Fibroblast of the aortic adventitia (primary cell): ENCODE results near the gene DCAKD. TPM values are rescaled to one million over a fixed set of nuclear protein-coding genes. Genes with fewer than 3 reads are reported as not detected.

Experiments used
- DNase-seq: peaks from one replicate; pipeline ENCODE4 v3.0.0-alpha.2; 2010; ENCODE audit warnings: low read depth
- H3K4me3 ChIP-seq: 2 replicates; pipeline ENCODE4 v1.5.1; 2011; ENCODE audit warnings: low read depth, mild to moderate bottlenecking, control low read depth, low read length, moderate library complexity
- total RNA-seq: library from RNA; depleted of rRNA; stranded (reverse); fragments of >200 nt; gene quantifications from 2 replicates; pipeline ENCODE4 v1.2.3, GENCODE V29; 2012; ENCODE audit warnings: low replicate concordance
- TF ChIP-seq, protein P1 (sequence below): IDR thresholded peaks from 2 replicates; pipeline ENCODE4 v1.5.1; 2011; ENCODE audit warnings: mild to moderate bottlenecking, low read length, control low read depth, inconsistent platforms; ENCODE audit not compliant: insufficient read depth

Gene DCAKD
- total RNA-seq, 1 donor, result 31.3 TPM

DNA sequence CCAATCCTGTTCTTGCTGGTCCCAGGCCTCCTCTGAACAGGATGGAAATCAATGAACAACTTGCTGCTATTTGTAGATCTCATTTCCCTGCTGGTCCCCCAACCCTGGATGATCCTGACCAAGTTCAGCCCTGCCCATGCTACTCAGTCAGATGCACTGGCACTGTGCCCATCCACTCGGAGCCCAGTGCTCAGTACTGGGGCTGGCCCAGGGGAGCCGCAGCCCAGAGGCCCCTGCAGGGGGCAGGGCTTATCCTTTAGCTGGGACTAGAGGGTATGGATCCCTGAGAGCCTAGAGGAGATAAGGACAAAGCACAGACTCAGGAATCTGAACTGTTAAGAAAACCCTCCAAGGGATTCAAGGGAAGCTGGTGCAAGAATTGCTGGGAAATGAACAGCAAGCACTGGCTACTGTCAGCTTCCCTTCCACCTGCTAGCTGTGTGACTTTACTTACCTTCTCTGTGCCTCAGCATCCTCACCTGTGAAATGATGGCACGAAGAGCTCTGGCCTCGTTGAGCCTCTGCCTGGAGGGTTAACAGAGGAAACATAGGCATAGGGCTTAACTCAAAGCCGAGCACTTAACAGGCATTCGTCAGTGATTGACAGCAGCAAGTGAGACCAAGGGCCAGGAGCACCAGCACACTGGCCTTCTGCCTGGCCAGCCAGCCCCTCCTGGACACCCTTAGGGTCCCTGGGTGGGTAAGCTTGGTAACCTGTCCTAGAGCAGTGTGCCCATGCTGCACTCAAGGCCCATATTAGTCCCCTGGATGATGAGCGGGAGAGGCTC is 53.5 kb downstream of the DCAKD start:
- TF ChIP-seq, protein P1, sequence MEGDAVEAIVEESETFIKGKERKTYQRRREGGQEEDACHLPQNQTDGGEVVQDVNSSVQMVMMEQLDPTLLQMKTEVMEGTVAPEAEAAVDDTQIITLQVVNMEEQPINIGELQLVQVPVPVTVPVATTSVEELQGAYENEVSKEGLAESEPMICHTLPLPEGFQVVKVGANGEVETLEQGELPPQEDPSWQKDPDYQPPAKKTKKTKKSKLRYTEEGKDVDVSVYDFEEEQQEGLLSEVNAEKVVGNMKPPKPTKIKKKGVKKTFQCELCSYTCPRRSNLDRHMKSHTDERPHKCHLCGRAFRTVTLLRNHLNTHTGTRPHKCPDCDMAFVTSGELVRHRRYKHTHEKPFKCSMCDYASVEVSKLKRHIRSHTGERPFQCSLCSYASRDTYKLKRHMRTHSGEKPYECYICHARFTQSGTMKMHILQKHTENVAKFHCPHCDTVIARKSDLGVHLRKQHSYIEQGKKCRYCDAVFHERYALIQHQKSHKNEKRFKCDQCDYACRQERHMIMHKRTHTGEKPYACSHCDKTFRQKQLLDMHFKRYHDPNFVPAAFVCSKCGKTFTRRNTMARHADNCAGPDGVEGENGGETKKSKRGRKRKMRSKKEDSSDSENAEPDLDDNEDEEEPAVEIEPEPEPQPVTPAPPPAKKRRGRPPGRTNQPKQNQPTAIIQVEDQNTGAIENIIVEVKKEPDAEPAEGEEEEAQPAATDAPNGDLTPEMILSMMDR, result no peak
- peak; percentile 38 for DNase-seq
- no peak overlapping the region for H3K4me3 ChIP-seq

DNA sequence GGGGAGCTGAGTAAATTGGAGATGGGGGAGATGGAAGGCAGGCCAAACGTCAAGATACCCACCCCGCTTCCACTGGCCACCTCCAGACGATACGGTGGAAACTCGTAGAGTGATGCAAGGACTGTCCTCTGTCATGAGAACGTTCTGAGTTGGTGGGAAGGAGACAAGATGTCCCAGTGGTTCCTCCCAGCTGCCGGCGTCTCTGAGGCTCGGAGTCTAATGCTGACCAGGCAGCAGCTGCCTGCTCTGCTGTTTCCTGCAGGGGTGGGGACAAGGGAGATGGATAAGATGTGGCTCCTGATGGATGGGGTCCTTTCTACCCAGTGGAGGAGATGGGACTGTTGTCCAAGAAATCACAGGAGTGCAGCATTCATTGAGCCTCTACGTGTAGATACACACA is 55.1 kb downstream of the DCAKD start:
- TF ChIP-seq, protein P1, result no peak
- H3K4me3 ChIP-seq, result no peak overlapping the region
- DNase-seq, result no peak

DNA sequence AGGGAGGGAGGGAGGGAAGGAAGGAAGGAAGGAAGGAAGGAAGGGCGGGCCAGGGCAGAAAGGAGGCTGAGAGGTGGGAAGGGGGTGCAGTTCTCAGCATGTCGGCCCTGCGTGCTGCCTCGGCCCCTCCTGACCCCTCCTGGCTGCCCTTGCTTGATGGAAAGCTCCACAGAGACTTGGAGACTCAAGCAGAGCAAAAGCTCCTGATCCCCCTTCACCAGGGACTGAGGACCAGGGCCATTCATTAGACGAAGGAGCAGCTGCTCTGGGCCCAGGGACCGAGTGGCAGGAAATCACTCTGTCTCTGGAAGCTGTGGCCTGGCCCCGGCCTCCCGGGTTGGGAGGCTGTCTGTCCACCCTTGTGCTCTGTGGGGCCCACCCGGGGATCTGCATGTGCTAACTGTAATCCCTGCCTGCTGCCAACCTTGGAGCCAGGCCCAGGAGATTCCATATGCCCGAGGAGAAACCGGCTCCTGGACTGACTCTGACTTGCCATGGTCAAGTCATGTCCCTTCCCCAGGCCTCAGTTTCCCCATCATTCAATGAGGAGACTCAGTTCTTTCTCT is 55.9 kb downstream of the DCAKD start:
- no peak overlapping the region for H3K4me3 ChIP-seq
- TF ChIP-seq, protein P1, result no peak
- DNase-seq, result no peak

GRCh38 chr17:44992242-44992939 is 59.0 kb downstream of the DCAKD start:
- TF ChIP-seq, protein P1, result no peak
- no peak for DNase-seq
- no peak overlapping the region for H3K4me3 ChIP-seq

DNA sequence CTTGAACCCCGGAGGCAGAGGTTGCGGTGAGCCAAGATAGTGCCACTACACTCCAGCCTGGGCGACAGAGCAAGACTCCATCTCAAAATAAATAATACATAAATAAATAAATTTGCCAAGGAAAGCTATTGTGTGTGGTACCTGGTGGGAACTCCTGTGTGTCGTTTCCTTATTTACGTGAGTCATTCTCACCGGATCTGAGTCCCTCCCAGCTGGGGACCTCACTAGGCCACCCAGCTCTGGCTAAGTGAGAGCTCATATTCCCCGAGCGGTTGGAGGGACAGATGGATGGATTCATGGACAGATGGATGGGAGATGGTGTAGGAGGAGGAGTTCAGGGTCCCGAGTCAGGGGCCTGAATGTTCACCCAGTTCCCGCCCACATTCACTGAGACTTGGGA is 60.4 kb downstream of the DCAKD start:
- no peak for DNase-seq
- H3K4me3 ChIP-seq, result no peak overlapping the region
- TF ChIP-seq, protein P1, result no peak

GRCh38 chr17:44989552-44990138 is 61.8 kb downstream of the DCAKD start:
- no peak overlapping the region for H3K4me3 ChIP-seq
- TF ChIP-seq, protein P1, result no peak
- DNase-seq, result no peak
